Smooth muscle cell of the umbilical artery (primary cell): ENCODE results near the gene PDCD10. TPM values are rescaled to one million over a fixed set of nuclear protein-coding genes. Genes with fewer than 3 reads are reported as not detected.

Experiments used
- total RNA-seq: library from RNA; depleted of rRNA; stranded (reverse); fragments of >200 nt; gene quantifications from 2 replicates; pipeline ENCODE4 v1.2.3, GENCODE V29; 2014

PDCD10 gene
- 59.7 and 77.6 TPM in 2 replicates for total RNA-seq

DNA sequence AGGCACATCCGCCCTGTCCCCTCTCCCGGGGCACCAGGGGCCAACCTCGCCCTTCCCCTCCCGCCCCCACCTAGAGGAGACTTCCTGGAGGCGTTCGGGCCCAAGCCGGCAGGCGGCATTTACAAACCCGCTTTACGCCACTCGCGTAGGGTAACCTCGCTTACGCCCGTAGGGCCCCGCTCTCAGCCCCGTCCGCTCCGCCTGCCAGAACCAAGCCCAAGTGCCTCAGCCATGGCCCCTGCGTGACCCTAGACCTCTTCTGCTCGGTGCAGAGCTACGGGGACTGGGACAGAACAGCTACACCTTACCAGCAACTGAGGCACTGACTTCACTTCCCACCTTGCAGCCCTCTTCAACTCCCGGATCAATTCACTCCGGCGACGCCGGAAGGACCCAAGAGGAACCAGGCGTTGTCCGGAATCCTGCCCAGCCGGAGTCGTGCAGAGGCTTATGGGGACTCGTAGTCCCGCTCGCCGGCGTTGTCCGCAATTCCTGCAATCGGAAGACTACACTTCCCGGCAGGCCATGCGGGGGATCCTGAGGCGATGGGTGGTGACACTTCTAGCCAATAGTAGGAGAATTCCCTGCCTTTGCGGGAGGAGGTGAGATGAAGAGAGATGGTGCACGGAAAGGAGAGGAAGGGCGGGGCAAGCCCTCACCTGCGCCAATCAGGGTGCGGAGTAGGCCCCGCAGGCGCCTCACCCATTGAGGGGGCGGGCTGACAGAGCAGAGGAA, at the start of gene PDCD10:
Gene PDCD10, minus strand, starts transcription at position 395 of the 735 bp plus-strand sequence. CDS start 14,735 bp downstream, outside the sequence.

DNA sequence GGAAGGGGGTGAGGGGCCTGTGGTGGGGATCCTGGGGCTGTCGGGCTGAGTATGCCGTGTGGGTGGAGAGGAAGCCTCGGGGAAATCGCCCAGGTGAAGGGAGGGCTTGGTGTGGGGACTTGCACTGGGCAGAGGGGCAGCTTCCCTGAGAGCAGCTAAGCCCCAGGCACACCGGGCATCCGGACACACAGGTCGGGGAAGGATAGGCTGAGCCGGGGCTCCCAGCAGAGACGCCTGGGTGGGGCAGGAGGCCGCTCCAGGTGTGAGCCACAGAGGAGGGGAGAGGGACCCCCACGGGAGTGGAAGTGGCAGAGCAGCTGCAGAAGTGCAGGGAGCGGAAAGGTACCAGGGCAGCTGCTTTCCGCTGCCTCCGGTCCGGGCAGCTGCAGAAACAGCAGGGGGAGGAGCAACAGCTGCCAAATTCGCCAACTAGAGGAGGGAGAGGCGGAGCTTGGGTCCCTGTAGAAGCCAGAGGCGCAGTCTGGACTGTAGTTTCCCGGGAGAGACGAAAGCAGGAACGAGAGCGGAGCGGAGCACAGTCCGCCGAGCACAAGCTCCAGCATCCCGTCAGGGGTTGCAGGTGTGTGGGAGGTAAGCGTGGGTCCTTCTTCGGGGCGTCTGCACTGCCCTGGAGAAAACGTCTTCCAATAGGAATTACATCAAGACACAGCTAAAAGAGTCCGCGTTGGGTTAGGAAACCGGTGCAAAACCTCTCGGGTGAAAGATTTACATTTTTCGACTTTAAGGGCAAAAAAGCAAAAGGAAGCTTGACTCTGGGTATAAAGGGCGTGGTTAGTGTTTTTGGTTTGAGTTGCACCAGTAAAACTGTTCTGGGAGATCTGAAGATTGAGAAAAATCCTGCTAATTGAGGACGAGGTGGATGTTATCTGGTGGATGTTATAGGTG, 794 bp upstream of the PDCD10 start, which contains the start of gene SERPINI1:
Gene SERPINI1, plus strand, starts transcription at position 489 of the 906 bp plus-strand sequence. CDS start 53,408 bp downstream, outside the sequence.

DNA sequence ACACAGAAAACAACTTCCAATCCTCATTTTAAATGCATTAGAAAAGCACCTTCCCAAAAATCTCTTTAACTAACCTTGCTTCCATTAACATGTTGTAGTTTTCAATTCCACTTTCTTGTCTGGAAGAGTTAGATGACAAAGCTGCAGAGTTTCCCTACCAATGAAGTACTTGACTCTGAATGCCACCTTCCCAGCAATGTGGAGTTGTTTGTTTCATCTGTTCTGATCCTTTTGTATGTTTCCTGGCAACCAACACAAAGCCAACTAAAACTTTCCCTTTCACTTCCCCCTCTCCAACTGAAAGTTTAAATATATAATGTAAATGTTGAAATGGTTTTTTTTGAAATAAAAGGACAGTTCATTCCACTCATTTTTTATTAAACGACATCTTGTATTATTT, 80.9 kb downstream of the PDCD10 start, which contains the start of gene WDR49:
Gene WDR49, minus strand, starts transcription at position 183 of the 400 bp plus-strand sequence. CDS start 517 bp downstream, outside the sequence.

Other genes with a start within 250 kb of the PDCD10 start
- gene WDR49, start 81.0 kb downstream of the PDCD10 start, total RNA-seq = 0.09 TPM in 1 of 2 replicates, not detected in the other
- 5.6 and 7.1 TPM in 2 replicates for gene SERPINI1, start 829 bp upstream of the PDCD10 start, total RNA-seq